Measurements from ENCODE around the gene MEIS1. TPM values are rescaled to one million over a fixed set of nuclear protein-coding genes. Genes with fewer than 3 reads are reported as not detected.

MEIS1 gene
- total and polyA plus RNA-seq, 8 donors, result 4.8 to 172 (median 38.5) TPM

DNA sequence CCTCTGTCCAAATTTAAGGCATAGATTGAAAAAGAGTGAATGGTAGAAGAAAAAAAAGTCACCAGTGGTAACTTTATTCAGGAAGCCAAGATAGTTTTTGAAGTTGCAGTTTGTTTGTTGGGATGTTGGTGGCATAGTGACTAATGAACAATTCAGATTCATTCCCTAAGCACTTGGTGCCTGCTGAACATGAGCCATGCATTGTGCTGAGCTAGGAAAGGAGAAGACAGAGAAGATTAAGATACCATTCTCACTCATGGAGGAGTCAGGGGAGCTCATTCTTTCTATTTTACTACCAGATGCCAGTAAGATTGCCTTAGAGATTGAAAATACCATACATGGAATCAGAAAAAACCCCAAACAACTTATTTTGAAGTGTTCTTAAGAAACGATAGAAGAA is 25.1 kb downstream of the MEIS1 start:
- DNase-seq, result no peak
- Histone ChIP-seq H3K4me1 (peaks cover 0 to 75% (median 37%) of the 10 kb centered on the region in 4 donors), H3K9me3 (no peaks in the 10 kb centered on the region), H3K36me3 (peaks cover 5 to 27% (median 22%) of the 10 kb centered on the region in 4 donors), H3K4me3 (no peak overlapping the region), H3K27me3 (no peaks in the 10 kb centered on the region), H3K27ac (peak overlapping the region in 1 of 5 donors; percentile 41)
- TF ChIP-seq POLR2AphosphoS5 (IDR thresholded peaks at IDR 0.05) (no peak), POLR2A (IDR thresholded peaks at IDR 0.05) (no peak), EP300 (IDR thresholded peaks at IDR 0.05) (no peak), CTCF (IDR thresholded peaks at IDR 0.05) (no peak)
- WGBS, 5 donors, result 74 to 92% (median 82%) methylated on average over 1 of the region's 1 CpG
- intact Hi-C loops (cut with DNase I; ENCODE audit: low total_unique reads), result loop anchor here (10.0 kb wide), 1 partner anchor 55 kb away; no protein-coding TSS in a partner anchor

GRCh38 chr2:66461001-66461663 is 26.2 kb downstream of the MEIS1 start:
- no peaks in the 10 kb centered on the region for H3K27me3 ChIP-seq
- no peaks in the 10 kb centered on the region for H3K9me3 ChIP-seq
- no peak for TF ChIP-seq EP300 (IDR thresholded peaks at IDR 0.05)
- DNase-seq, result no peak
- peak overlapping the region in 1 of 5 donors; percentile 41 for H3K27ac ChIP-seq
- peaks cover 5 to 31% (median 20%) of the 10 kb centered on the region in 4 donors for H3K36me3 ChIP-seq
- WGBS, 5 donors, result 80 to 95% (median 86%) methylated on average over 3 of the region's 3 CpGs
- H3K4me1 ChIP-seq, result peaks cover 4 to 80% (median 39%) of the 10 kb centered on the region in 4 donors
- no peak overlapping the region for H3K4me3 ChIP-seq
- intact Hi-C loops (cut with DNase I; ENCODE audit: low total_unique reads), result loop anchor here (10.0 kb wide), 1 partner anchor 54 kb away; no protein-coding TSS in a partner anchor

- Histone ChIP-seq H3K4me3 (no peak overlapping the region), H3K36me3 (peaks cover 5 to 24% (median 13%) of the 10 kb centered on the region in 4 donors), H3K27ac (no peak overlapping the region), H3K4me1 (peaks cover 4 to 83% (median 43%) of the 10 kb centered on the region in 4 donors), H3K9me3 (no peaks in the 10 kb centered on the region), H3K27me3 (no peaks in the 10 kb centered on the region)
- intact Hi-C loops (cut with DNase I; ENCODE audit: low total_unique reads), result loop anchor here (10.0 kb wide), 1 partner anchor 53 kb away; no protein-coding TSS in a partner anchor
- no peak for DNase-seq
- no peak for TF ChIP-seq POLR2A (IDR thresholded peaks at IDR 0.05)
- 61 to 88% (median 81%) methylated on average over 6 of the region's 6 CpGs for WGBS, 5 donors
Observed at GRCh38 chr2:66461664-66462500, 27.0 kb downstream of the MEIS1 start.

GRCh38 chr2:66462501-66462825 is 27.5 kb downstream of the MEIS1 start:
- intact Hi-C loops (cut with DNase I; ENCODE audit: low total_unique reads), result loop anchor here (10.0 kb wide), 1 partner anchor 52 kb away; no protein-coding TSS in a partner anchor
- Histone ChIP-seq H3K9me3 (no peaks in the 10 kb centered on the region), H3K27me3 (no peaks in the 10 kb centered on the region), H3K4me3 (no peak overlapping the region), H3K4me1 (peaks cover 4 to 83% (median 46%) of the 10 kb centered on the region in 4 donors), H3K36me3 (peaks cover 5 to 24% (median 10%) of the 10 kb centered on the region in 4 donors), H3K27ac (no peak overlapping the region)
- WGBS, 5 donors, result 62 to 72% (median 66%) methylated on average over 5 of the region's 5 CpGs
- no peak for DNase-seq
- TF ChIP-seq CTCF (IDR thresholded peaks at IDR 0.05) (no peak), EP300 (IDR thresholded peaks at IDR 0.05) (no peak), POLR2AphosphoS5 (IDR thresholded peaks at IDR 0.05) (no peak), POLR2A (IDR thresholded peaks at IDR 0.05) (no peak)

- TF ChIP-seq CTCF (IDR thresholded peaks at IDR 0.05) (no peak), POLR2A (IDR thresholded peaks at IDR 0.05) (no peak), POLR2AphosphoS5 (IDR thresholded peaks at IDR 0.05) (no peak), EP300 (IDR thresholded peaks at IDR 0.05) (no peak)
- 68 to 74% (median 71%) methylated on average over 3 of the region's 3 CpGs for WGBS, 5 donors
- intact Hi-C loops (cut with DNase I; ENCODE audit: low total_unique reads), result loop anchor here (10.0 kb wide), 1 partner anchor 52 kb away; no protein-coding TSS in a partner anchor
- peaks cover 5 to 24% (median 6%) of the 10 kb centered on the region in 4 donors for H3K36me3 ChIP-seq
- DNase-seq, result no peak
- H3K27me3 ChIP-seq, result no peaks in the 10 kb centered on the region
- H3K4me1 ChIP-seq, result peaks cover 4 to 88% (median 50%) of the 10 kb centered on the region in 4 donors
- H3K9me3 ChIP-seq, result no peaks in the 10 kb centered on the region
- peak overlapping the region in 2 of 5 donors; percentile 6 to 25 for H3K27ac ChIP-seq
- no peak overlapping the region for H3K4me3 ChIP-seq
Observed at GRCh38 chr2:66463206-66463755, 28.4 kb downstream of the MEIS1 start.

All from stomach (tissue), 9 donors.